ENCODE data around the gene ELAPOR2. TPM values are rescaled to one million over a fixed set of nuclear protein-coding genes. Genes with fewer than 3 reads are reported as not detected.
"Not testable (repeated sequence)": the region's sequence is repeated elsewhere in the genome, so short reads cannot be mapped to it uniquely, and the experiment has no call there.

ELAPOR2 gene
- total RNA-seq, 4 donors from 2014 or later: 14.6 to 24.9 (median 19.7) TPM

DNA sequence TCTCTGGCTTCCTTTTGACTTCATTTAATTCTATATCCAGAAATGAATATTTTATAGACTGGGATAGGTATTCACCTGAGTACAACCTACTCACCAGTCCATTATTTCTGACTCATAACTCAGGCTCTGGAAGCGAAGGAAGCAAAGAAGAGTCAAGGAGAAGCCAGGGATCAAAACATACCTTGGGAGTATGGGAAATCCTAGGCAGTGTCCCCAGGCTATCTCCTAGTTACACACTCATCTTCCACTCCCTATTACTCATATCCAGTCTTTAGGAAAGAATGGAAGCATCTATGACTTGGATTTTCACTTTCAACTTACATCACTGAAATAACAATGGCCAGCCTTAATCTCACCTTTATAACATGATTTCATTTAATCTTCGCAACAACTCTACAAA lies 40.9 kb upstream of the ELAPOR2 start:
- Histone ChIP-seq H3K36me3 (no peaks in the 10 kb centered on the region), H3K9me3 (no peaks in the 10 kb centered on the region), H3K4me3 (no peak overlapping the region), H3K4me1 (no peaks in the 10 kb centered on the region), H3K27ac (no peak overlapping the region), H3K27me3 (no peaks in the 10 kb centered on the region)
- ATAC-seq: no peak
- TF ChIP-seq EP300 (IDR thresholded peaks at IDR 0.05) (no peak), POLR2A (IDR thresholded peaks at IDR 0.05) (no peak), POLR2AphosphoS5 (IDR thresholded peaks at IDR 0.05) (no peak)
- TF ChIP-seq, protein P1, sequence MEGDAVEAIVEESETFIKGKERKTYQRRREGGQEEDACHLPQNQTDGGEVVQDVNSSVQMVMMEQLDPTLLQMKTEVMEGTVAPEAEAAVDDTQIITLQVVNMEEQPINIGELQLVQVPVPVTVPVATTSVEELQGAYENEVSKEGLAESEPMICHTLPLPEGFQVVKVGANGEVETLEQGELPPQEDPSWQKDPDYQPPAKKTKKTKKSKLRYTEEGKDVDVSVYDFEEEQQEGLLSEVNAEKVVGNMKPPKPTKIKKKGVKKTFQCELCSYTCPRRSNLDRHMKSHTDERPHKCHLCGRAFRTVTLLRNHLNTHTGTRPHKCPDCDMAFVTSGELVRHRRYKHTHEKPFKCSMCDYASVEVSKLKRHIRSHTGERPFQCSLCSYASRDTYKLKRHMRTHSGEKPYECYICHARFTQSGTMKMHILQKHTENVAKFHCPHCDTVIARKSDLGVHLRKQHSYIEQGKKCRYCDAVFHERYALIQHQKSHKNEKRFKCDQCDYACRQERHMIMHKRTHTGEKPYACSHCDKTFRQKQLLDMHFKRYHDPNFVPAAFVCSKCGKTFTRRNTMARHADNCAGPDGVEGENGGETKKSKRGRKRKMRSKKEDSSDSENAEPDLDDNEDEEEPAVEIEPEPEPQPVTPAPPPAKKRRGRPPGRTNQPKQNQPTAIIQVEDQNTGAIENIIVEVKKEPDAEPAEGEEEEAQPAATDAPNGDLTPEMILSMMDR (IDR thresholded peaks at IDR 0.05): no peak
- 95 to 100% methylated on average over 1 to 2 of the region's 2 CpGs for WGBS, 2 donors (ENCODE audit: low coverage in 1 of 2)

DNA sequence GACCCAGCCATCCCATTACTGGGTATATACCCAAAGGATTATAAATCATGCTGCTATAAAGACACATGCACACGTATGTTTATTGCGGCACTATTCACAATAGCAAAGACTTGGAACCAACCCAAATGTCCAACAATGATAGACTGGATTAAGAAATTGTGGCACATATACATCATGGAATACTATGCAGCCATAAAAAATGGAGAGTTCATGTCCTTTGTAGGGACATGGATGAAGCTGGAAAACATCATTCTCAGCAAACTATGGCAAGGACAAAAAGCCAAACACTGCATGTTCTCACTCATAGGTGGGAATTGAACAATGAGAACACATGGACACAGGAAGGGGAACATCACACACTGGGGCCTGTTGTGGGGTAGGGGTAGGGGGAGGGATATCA lies 37.9 kb upstream of the ELAPOR2 start:
- H3K9me3 ChIP-seq, H3K36me3 ChIP-seq, H3K4me3 ChIP-seq, H3K4me1 ChIP-seq, H3K27me3 ChIP-seq, ATAC-seq, H3K27ac ChIP-seq: not testable (repeated sequence)
- WGBS, 2 donors (ENCODE audit: low coverage in 1 of 2): no CpG with 5 or more reads among the region's 2 CpGs

DNA sequence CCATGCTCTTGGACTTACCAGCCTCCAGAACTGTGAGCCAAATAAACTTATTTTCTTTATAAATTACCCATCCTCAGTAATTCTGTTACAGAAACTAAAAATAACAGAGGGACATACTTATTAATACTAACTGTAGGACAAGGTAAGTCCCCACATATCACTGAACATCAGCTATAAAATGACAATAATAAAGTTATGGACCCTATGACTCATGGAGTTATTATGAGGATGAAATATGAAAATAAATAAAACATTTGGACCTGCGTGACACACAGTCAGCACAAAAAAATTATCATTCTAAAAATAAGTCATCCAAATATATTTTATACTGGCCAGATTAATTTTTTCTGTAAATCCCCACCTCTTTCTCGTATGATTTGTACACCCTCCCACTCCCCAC lies 34.9 kb upstream of the ELAPOR2 start:
- Histone ChIP-seq H3K27me3 (no peaks in the 10 kb centered on the region), H3K36me3 (no peaks in the 10 kb centered on the region), H3K4me1 (no peaks in the 10 kb centered on the region), H3K4me3 (no peak overlapping the region), H3K9me3 (no peaks in the 10 kb centered on the region), H3K27ac (no peak overlapping the region)
- ATAC-seq: no peak
- 50 to 87% methylated on average over 1 to 2 of the region's 2 CpGs for WGBS, 2 donors (ENCODE audit: low coverage in 1 of 2)
- no peak for TF ChIP-seq EP300 (IDR thresholded peaks at IDR 0.05)
- TF ChIP-seq, protein P1 (IDR thresholded peaks at IDR 0.05): no peak
- no peak for TF ChIP-seq POLR2A (IDR thresholded peaks at IDR 0.05)
- TF ChIP-seq POLR2AphosphoS5 (IDR thresholded peaks at IDR 0.05): no peak

DNA sequence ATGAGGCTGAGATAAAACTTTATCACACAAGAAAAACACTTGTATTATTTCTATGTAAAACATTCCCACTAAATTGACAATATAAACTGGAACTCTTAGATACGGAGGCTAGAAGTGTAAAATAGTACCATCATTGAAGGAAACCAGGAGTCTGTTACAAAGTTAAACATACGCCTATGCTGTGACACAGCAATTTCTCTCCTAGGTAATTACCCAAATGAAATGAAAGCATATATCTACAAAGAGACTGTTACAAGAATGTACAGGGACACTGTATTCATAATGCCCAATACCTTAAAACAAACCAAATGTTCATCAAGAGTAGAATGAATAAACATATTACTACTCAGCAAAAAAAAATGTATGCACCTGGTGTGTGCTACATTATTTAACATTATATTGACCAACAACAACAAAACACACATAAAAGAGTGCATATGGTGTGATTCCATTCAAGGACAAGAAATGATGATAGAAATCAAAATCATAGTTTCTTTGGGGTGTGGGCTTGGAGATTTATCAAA lies 33.2 kb upstream of the ELAPOR2 start:
- no peaks in the 10 kb centered on the region for H3K27me3 ChIP-seq
- no peaks in the 10 kb centered on the region for H3K4me1 ChIP-seq
- ATAC-seq: no peak
- TF ChIP-seq POLR2A (IDR thresholded peaks at IDR 0.05) (no peak), EP300 (IDR thresholded peaks at IDR 0.05) (no peak), POLR2AphosphoS5 (IDR thresholded peaks at IDR 0.05) (no peak)
- TF ChIP-seq, protein P1 (IDR thresholded peaks at IDR 0.05): no peak
- no peak overlapping the region for H3K27ac ChIP-seq
- WGBS, 2 donors (ENCODE audit: low coverage in 1 of 2): 51 to 66% methylated on average over 2 of the region's 2 CpGs
- no peaks in the 10 kb centered on the region for H3K9me3 ChIP-seq
- H3K4me3 ChIP-seq: no peak overlapping the region
- no peaks in the 10 kb centered on the region for H3K36me3 ChIP-seq

DNA sequence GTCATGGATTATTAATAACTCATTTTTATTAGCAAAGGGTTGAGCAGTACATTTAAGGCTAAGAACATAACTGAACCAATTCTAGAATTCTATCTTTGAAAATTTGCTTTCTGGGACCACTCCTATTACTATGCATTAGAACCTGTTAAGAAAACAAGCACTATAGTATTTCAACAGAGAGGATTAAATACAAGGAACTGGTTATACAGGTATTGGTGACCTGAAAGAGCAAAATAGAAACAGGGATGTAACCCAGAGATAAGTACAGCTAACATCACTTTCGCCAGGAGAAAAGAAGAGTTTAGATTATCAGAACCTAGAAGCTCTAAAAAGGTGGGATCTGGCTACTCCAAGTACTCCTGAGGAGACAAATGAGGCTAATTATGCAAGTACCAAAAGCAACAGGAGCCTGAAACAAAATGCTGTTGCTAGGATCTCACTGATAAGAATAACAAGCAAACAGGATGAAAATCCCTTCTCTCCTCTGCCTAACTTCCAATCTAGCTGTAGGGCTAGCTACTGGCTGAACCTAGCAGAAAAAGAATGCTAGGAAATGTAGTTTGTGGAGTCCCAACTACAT lies 32.1 kb upstream of the ELAPOR2 start:
- Histone ChIP-seq H3K36me3 (no peaks in the 10 kb centered on the region), H3K27me3 (no peaks in the 10 kb centered on the region), H3K27ac (no peak overlapping the region), H3K4me3 (no peak overlapping the region), H3K9me3 (no peaks in the 10 kb centered on the region), H3K4me1 (no peaks in the 10 kb centered on the region)
- 60 to 89% methylated on average over 1 of the region's 1 CpG for WGBS, 2 donors (ENCODE audit: low coverage in 1 of 2)
- ATAC-seq: no peak
- TF ChIP-seq POLR2A (IDR thresholded peaks at IDR 0.05) (no peak), POLR2AphosphoS5 (IDR thresholded peaks at IDR 0.05) (no peak), EP300 (IDR thresholded peaks at IDR 0.05) (no peak)
- TF ChIP-seq, protein P1 (IDR thresholded peaks at IDR 0.05): no peak
